K562 (cell line): Measurements from ENCODE around the gene ACER3. TPM values are rescaled to one million over a fixed set of nuclear protein-coding genes. Genes with fewer than 3 reads are reported as not detected.

Source experiments
- ATAC-seq: fragments of 200-7000 bp; cut with Tn5 transposase; 3 replicates; pipeline ENCODE4 v1.9.1; 2020; ENCODE audit warnings: moderate library complexity
- BruUV-seq: library from RNA; stranded (reverse); fragments of 400-500 nt; replicated peaks from 2 replicates; lab custom pipeline; 2021; lab: Mats Ljungman, UMichigan
- CTCF ChIA-PET: fragments of 300-600 bp; formaldehyde crosslinking; extraction: SDS; loops from one replicate; lab custom pipeline; 2021; ENCODE audit warnings: low intra/inter-chr PET ratio; lab: Yijun Ruan, JAX
- POLR2A ChIA-PET: fragments of 300-600, 350-650 bp; sonication (Branson Sonifier 250); formaldehyde crosslinking; extraction: SDS; loops from one replicate; lab custom pipeline; 2021; ENCODE audit warnings: antibody characterized with exemption, inconsistent platforms; lab: Yijun Ruan, JAX
- DNase-seq, 4 experiments: peaks; one replicate each; pipeline versions ENCODE4 v3.0.0 to v3.0.0-alpha.2; 2011 to 2018; ENCODE audit warnings: low spot score in 3 of 4, mixed read lengths in 3 of 4; ENCODE audit errors: extremely low read depth in 1 of 4
- FAIRE-seq: peaks from 2 replicates; lab custom pipeline; 2011; peaks lifted over from hg19 to GRCh38; lab: Jason Lieb, UNC
- H2AFZ ChIP-seq: 2 replicates; pipeline ENCODE4 v1.6.0; 2011; ENCODE audit warnings: low read depth, low read length, control low read depth, inconsistent platforms
- H3K27ac ChIP-seq: fragments of 200-600 bp; 3 replicates; pipeline ENCODE4 v1.8.0; 2011; ENCODE audit warnings: low read depth, mild to moderate bottlenecking, control low read depth, inconsistent platforms, low read length, moderate library complexity, mixed read lengths; ENCODE audit errors: extremely low read depth
- H3K27me3 ChIP-seq, 2 experiments: fragments of 300-600 bp in 1 of 2; 2 replicates in 1 of 2; 3 replicates in 1 of 2; pipeline versions ENCODE4 v1.6.0 to v1.8.0; 2011; ENCODE audit warnings: inconsistent platforms in 2 of 2, low read length in 2 of 2, mild to moderate bottlenecking in 1 of 2, mixed read lengths in 1 of 2, moderate library complexity in 1 of 2; ENCODE audit not compliant: control insufficient read depth in 2 of 2, insufficient read depth in 2 of 2
- H3K36me3 ChIP-seq: fragments of 300-600 bp; 3 replicates; pipeline ENCODE4 v1.8.0; 2011; ENCODE audit warnings: mild to moderate bottlenecking, low read length, inconsistent platforms; ENCODE audit not compliant: control insufficient read depth, insufficient read depth
- H3K4me1 ChIP-seq, 2 experiments: fragments of 200-600 bp in 1 of 2; replicated peaks in 1 of 2; 2 replicates in 1 of 2; 3 replicates in 1 of 2; pipeline versions ENCODE4 v1.5.1 to v1.8.0; 2011; ENCODE audit warnings: inconsistent platforms in 2 of 2, low read length in 2 of 2, mild to moderate bottlenecking in 1 of 2, mixed read lengths in 1 of 2, moderate library complexity in 1 of 2; ENCODE audit not compliant: control insufficient read depth in 2 of 2, insufficient read depth in 2 of 2
- H3K4me2 ChIP-seq: 2 replicates; pipeline ENCODE4 v1.6.1; 2011; ENCODE audit warnings: low read length, control low read depth, inconsistent platforms, mixed read lengths; ENCODE audit not compliant: insufficient read depth
- H3K4me3 ChIP-seq: fragments of 200-600 bp; sonication (generic), shearing (Covaris generic); 2 replicates; pipeline ENCODE4 v1.5.1; 2016; ENCODE audit warnings: control low read depth, inconsistent platforms
- H3K79me2 ChIP-seq: fragments of 200-600 bp; 3 replicates; pipeline ENCODE4 v1.8.0; 2011; ENCODE audit warnings: low read length, inconsistent platforms; ENCODE audit not compliant: control insufficient read depth, insufficient read depth
- H3K9ac ChIP-seq, 2 experiments: 2 replicates each; pipeline versions ENCODE4 v1.6.0 to v1.6.1; 2011; ENCODE audit warnings: low read depth in 2 of 2, low read length in 2 of 2, control low read depth in 1 of 2, inconsistent platforms in 1 of 2, mild to moderate bottlenecking in 1 of 2, mixed read lengths in 1 of 2; ENCODE audit not compliant: insufficient read depth in 1 of 2
- H3K9me1 ChIP-seq: one replicate; pipeline ENCODE4 v1.6.0; 2011; ENCODE audit warnings: inconsistent platforms, mild to moderate bottlenecking, low read length, moderate library complexity; ENCODE audit not compliant: control insufficient read depth, insufficient read depth
- H3K9me3 ChIP-seq: replicated peaks from 2 replicates; pipeline ENCODE4 v1.5.1; 2011; ENCODE audit warnings: low read depth, low read length, inconsistent platforms; ENCODE audit not compliant: control insufficient read depth, insufficient read depth
- H4K20me1 ChIP-seq: replicated peaks from 2 replicates; pipeline ENCODE4 v1.6.1; 2011; ENCODE audit warnings: low read length, inconsistent platforms, mixed read lengths; ENCODE audit not compliant: control insufficient read depth, insufficient read depth
- C11orf30 ChIP-seq: fragments of 450-650 bp; IDR thresholded peaks from 2 replicates; pipeline ENCODE4 v1.6.1; 2016; ENCODE audit warnings: low read depth, mild to moderate bottlenecking
- E2F5 ChIP-seq: sonication (generic); formaldehyde crosslinking; IDR thresholded peaks from 2 replicates; pipeline ENCODE4 v1.8.0; 2022; ENCODE audit warnings: mild to moderate bottlenecking, missing genetic modification reagents
- NRF1 ChIP-seq, 2 experiments: fragments of 450-650 bp; IDR thresholded peaks in 1 of 2; conservative IDR thresholded peaks in 1 of 2; 2 replicates each; pipeline ENCODE4 v1.6.1; 2014; ENCODE audit warnings: mild to moderate bottlenecking in 2 of 2
- SP1 ChIP-seq: sonication (generic); formaldehyde crosslinking; IDR thresholded peaks from 2 replicates; pipeline ENCODE4 v1.8.1; 2022; ENCODE audit warnings: mild to moderate bottlenecking, missing genetic modification reagents
- ZNF316 ChIP-seq: fragments of 450-650 bp; IDR thresholded peaks from 2 replicates; pipeline ENCODE4 v1.6.1; 2016
- ZNF79 ChIP-seq: fragments of 250-450 bp; sonication (Bioruptor Pico); IDR thresholded peaks from 2 replicates; pipeline ENCODE4 v1.4.0; 2020; ENCODE audit warnings: low read depth, mild to moderate bottlenecking, moderate library complexity
- WGBS: fragments of 100-300 bp; shearing (Covaris generic); methylation state at CpG from one replicate; pipeline ENCODE4 v1.1.6; 2016; ENCODE audit warnings: low coverage, mixed read lengths; ENCODE audit not compliant: insufficient coverage; ENCODE audit errors: missing lambda C conversion rate; 5-methylcytosine and 5-hydroxymethylcytosine counted together
- in situ Hi-C: fragments of 300-500 bp; cut with MboI; formaldehyde crosslinking; loops from 4 replicates; pipeline ENCODE4 v1.15.0; 2018; ENCODE audit warnings: inconsistent platforms, mixed read lengths
- intact Hi-C: fragments of 100-400 bp; cut with micrococcal nuclease; formaldehyde crosslinking; loops from 2 replicates; pipeline ENCODE4 v1.14.2; 2022
- polyA plus RNA-seq, 8 experiments: library from polyadenylated mRNA; depleted of rRNA in 4 of 8; stranded (reverse) in 5 of 8; unstranded in 3 of 8; fragments of >200 nt; fragmentation: Nextera tagmentation in 2 of 8; fragmentation: Illumina TruSeq in 1 of 8; extraction: Ambion mirVana in 2 of 8; extraction: Trizol in 1 of 8; gene quantifications; 2 replicates each; pipeline versions ENCODE4 v1.2.1 to v1.2.3, GENCODE V29; 2011 to 2014; ENCODE audit warnings: inconsistent platforms in 1 of 8, missing spikeins in 1 of 8
- total RNA-seq, 7 experiments: library from RNA; depleted of rRNA in 6 of 7; stranded (reverse); fragments of >200 nt in 6 of 7; fragmentation: Illumina TruSeq in 2 of 7; extraction: Trizol in 2 of 7; gene quantifications; 2 replicates each; pipeline versions ENCODE4 v1.2.1 to v1.2.3, GENCODE V29; 2011 to 2021; ENCODE audit warnings: low replicate concordance in 1 of 7

ACER3 gene
- total and polyA plus RNA-seq, 9 of the 15 experiments (the other 6 are each of a cell fraction or from before 2014, with no cell fraction given), result 2.0 to 23.8 (median 9.5) TPM

- ATAC-seq (no peak), FAIRE-seq (no peak), DNase-seq (peak in 1 of 4 experiments; percentile 5)
- no peaks in the 10 kb centered on the region for H3K9me1 ChIP-seq
- TF ChIP-seq ZNF316, result peak; percentile 81
- TF ChIP-seq ZNF79 (CRISPR knock-in tag), result no peak
- TF ChIP-seq NRF1 (conservative IDR thresholded peaks at IDR 0.05 in 1 of 2, IDR thresholded peaks at IDR 0.05 in 1 of 2), result peak; percentile 34 to 50; a peak in 3 of 4 replicates
- peak; percentile 62; the same call in 1 of the 2 replicates for TF ChIP-seq C11orf30
- TF ChIP-seq E2F5 (CRISPR knock-in tag), result no peak
- 0 out of 2 replicates have a peak, but pooled peaks have one; percentile 17 for TF ChIP-seq SP1 (CRISPR knock-in tag)
- WGBS, result 72% methylated on average over 3 of the region's 3 CpGs
- POLR2A ChIA-PET, result interaction anchor here (0.6 to 4.3 kb wide), 7 partner anchors 8 to 140 kb away, joined by 3 to 12 read pairs (median 3); no protein-coding TSS in a partner anchor
- H3K9me3 ChIP-seq, result no peaks in the 10 kb centered on the region
- H3K9ac ChIP-seq, result no peak overlapping the region
- H3K36me3 ChIP-seq, result peaks cover 7% of the 10 kb centered on the region; the same call in 2 of the 3 replicates
- in situ Hi-C loops, result no loop called here
- H3K79me2 ChIP-seq, result peaks cover 27% of the 10 kb centered on the region
- no peak overlapping the region for H3K4me2 ChIP-seq
- peaks cover 16 to 23% of the 10 kb centered on the region in 2 experiments; a peak in 4 of 5 replicates for H3K4me1 ChIP-seq
- H2AFZ ChIP-seq, result no peak overlapping the region
- no peaks in the 10 kb centered on the region for H3K27me3 ChIP-seq
- H3K27ac ChIP-seq, result no peak overlapping the region
- CTCF ChIA-PET, result no interaction called here
- H4K20me1 ChIP-seq, result no peaks in the 10 kb centered on the region
- H3K4me3 ChIP-seq, result no peak overlapping the region
- no TSS peak for BruUV-seq
- intact Hi-C loops, result no loop called here
Observed at GRCh38 chr11:76863196-76863777, 2.6 kb downstream of the ACER3 start.
